H1 (cell line): ENCODE measurements around the gene MRPL42. TPM values are rescaled to one million over a fixed set of nuclear protein-coding genes. Genes with fewer than 3 reads are reported as not detected.

ENCODE experiments used
- CTCF ChIA-PET: fragments of 300-600 bp; sonication (Branson Sonifier 250); formaldehyde crosslinking; loops from one replicate; lab custom pipeline; 2021; ENCODE audit not compliant: partially characterized antibody; lab: Charles Lee
- POLR2A ChIA-PET: fragments of 300-600 bp; sonication (Branson Sonifier 250); formaldehyde crosslinking; loops from one replicate; lab custom pipeline; 2021; ENCODE audit warnings: inconsistent platforms; ENCODE audit not compliant: partially characterized antibody; lab: Charles Lee
- DNase-seq, 2 experiments: peaks; one replicate each; pipeline versions ENCODE4 v3.0.0 to v3.0.0-alpha.2; 2010 to 2022; ENCODE audit warnings: low spot score in 2 of 2, low read depth in 1 of 2, mixed read lengths in 1 of 2
- FAIRE-seq: peaks from 2 replicates; lab custom pipeline; 2011; peaks lifted over from hg19 to GRCh38; lab: Jason Lieb, UNC
- H2AFZ ChIP-seq: 2 replicates; pipeline ENCODE4 v1.8.1; 2012; ENCODE audit warnings: low read length, inconsistent platforms
- H2AK5ac ChIP-seq: 2 replicates; pipeline ENCODE4 v1.6.1; 2013; ENCODE audit warnings: low read depth, low read length
- H2BK120ac ChIP-seq: replicated peaks from 2 replicates; pipeline ENCODE3; 2013; ENCODE audit warnings: low read depth, low read length, inconsistent platforms
- H2BK12ac ChIP-seq: 2 replicates; pipeline ENCODE4 v1.6.1; 2013; ENCODE audit warnings: low read depth, low read length
- H2BK15ac ChIP-seq: 2 replicates; pipeline ENCODE4 v1.6.1; 2013; ENCODE audit warnings: low read length
- H2BK20ac ChIP-seq: 2 replicates; pipeline ENCODE4 v1.6.1; 2013; ENCODE audit warnings: low read length
- H2BK5ac ChIP-seq: 2 replicates; pipeline ENCODE4 v1.6.1; 2013; ENCODE audit warnings: low read depth, low read length
- H3K14ac ChIP-seq: 2 replicates; pipeline ENCODE4 v1.6.1; 2013; ENCODE audit warnings: inconsistent platforms; ENCODE audit not compliant: insufficient read length
- H3K18ac ChIP-seq: 2 replicates; pipeline ENCODE4 v1.6.1; 2013; ENCODE audit warnings: low read length; ENCODE audit errors: extremely low read depth
- H3K23ac ChIP-seq: 2 replicates; pipeline ENCODE4 v1.6.1; 2013; ENCODE audit warnings: inconsistent platforms; ENCODE audit not compliant: insufficient read length
- H3K23me2 ChIP-seq: 2 replicates; pipeline ENCODE4 v1.6.1; 2013; ENCODE audit warnings: low read depth, low read length
- H3K27ac ChIP-seq: 2 replicates; pipeline ENCODE4 v1.6.1; 2011; ENCODE audit warnings: low read depth, low read length, inconsistent platforms
- H3K27me3 ChIP-seq, 4 experiments: replicated peaks in 1 of 4; 1 replicate in 1 of 4; 2 replicates in 3 of 4; pipeline versions ENCODE4 v1.6.1 to v1.8.1; 2011 to 2013; ENCODE audit warnings: low read length in 3 of 4, mild to moderate bottlenecking in 3 of 4, inconsistent platforms in 2 of 4, mixed read lengths in 2 of 4, moderate library complexity in 1 of 4; ENCODE audit not compliant: control insufficient read depth in 3 of 4, insufficient read depth in 3 of 4; ENCODE audit errors: extremely low read depth in 1 of 4
- H3K36me3 ChIP-seq, 4 experiments: 2 replicates each; pipeline versions ENCODE4 v1.6.1 to v1.8.1; 2011 to 2013; ENCODE audit warnings: mild to moderate bottlenecking in 4 of 4, low read length in 3 of 4, moderate library complexity in 2 of 4, control low read depth in 1 of 4, inconsistent platforms in 1 of 4; ENCODE audit not compliant: insufficient read depth in 4 of 4, control insufficient read depth in 2 of 4
- H3K4ac ChIP-seq: replicated peaks from 2 replicates; pipeline ENCODE3; 2013; ENCODE audit warnings: low read length, low read depth, mixed read lengths, inconsistent platforms; ENCODE audit not compliant: insufficient read length
- H3K4me1 ChIP-seq, 4 experiments: replicated peaks in 1 of 4; 1 replicate in 1 of 4; 2 replicates in 3 of 4; pipeline versions ENCODE4 v1.6.1 to v1.8.1; 2011 to 2013; ENCODE audit warnings: low read length in 3 of 4, inconsistent platforms in 2 of 4, mixed read lengths in 1 of 4; ENCODE audit not compliant: insufficient read depth in 4 of 4, control insufficient read depth in 3 of 4
- H3K4me2 ChIP-seq, 2 experiments: 2 replicates each; pipeline versions ENCODE4 v1.6.1 to v1.8.1; 2011 to 2013; ENCODE audit warnings: low read depth in 2 of 2, low read length in 2 of 2, control low read depth in 1 of 2, inconsistent platforms in 1 of 2, mild to moderate bottlenecking in 1 of 2; ENCODE audit not compliant: insufficient read depth in 1 of 2
- H3K4me3 ChIP-seq, 4 experiments: fragments of 200-600, 300-600 bp in 1 of 4; sonication (generic), shearing (Covaris generic), sonication (Bioruptor Twin) in 1 of 4; 2 replicates each; pipeline versions ENCODE4 v1.5.1 to v1.8.1; 2011 to 2016; ENCODE audit warnings: low read length in 4 of 4, low read depth in 3 of 4, control low read depth in 2 of 4, inconsistent platforms in 2 of 4, mild to moderate bottlenecking in 2 of 4, mixed read lengths in 1 of 4, moderate library complexity in 1 of 4; ENCODE audit not compliant: insufficient read depth in 2 of 4; ENCODE audit errors: extremely low read depth in 1 of 4
- H3K56ac ChIP-seq: replicated peaks from 2 replicates; pipeline ENCODE3; 2013; ENCODE audit warnings: low read depth, mild to moderate bottlenecking, mixed read lengths, low read length, inconsistent platforms; ENCODE audit not compliant: insufficient read length
- H3K79me1 ChIP-seq: 2 replicates; pipeline ENCODE4 v1.6.1; 2013; ENCODE audit warnings: low read depth, low read length, control low read depth
- H3K79me2 ChIP-seq, 2 experiments: 2 replicates each; pipeline versions ENCODE4 v1.6.1 to v1.8.1; 2012 to 2013; ENCODE audit warnings: low read length in 2 of 2, mild to moderate bottlenecking in 2 of 2, inconsistent platforms in 1 of 2; ENCODE audit not compliant: insufficient read depth in 2 of 2, control insufficient read depth in 1 of 2
- H3K9ac ChIP-seq, 4 experiments: replicated peaks in 1 of 4; 1 replicate in 1 of 4; 2 replicates in 3 of 4; pipeline versions ENCODE4 v1.6.1 to v1.8.1; 2011 to 2013; ENCODE audit warnings: low read depth in 3 of 4, low read length in 3 of 4, control low read depth in 2 of 4, mild to moderate bottlenecking in 2 of 4, moderate library complexity in 2 of 4, inconsistent platforms in 1 of 4; ENCODE audit errors: extremely low read depth in 1 of 4
- H3K9me3 ChIP-seq, 2 experiments: 2 replicates each; pipeline versions ENCODE4 v1.6.1 to v1.8.1; 2012 to 2013; ENCODE audit warnings: mild to moderate bottlenecking in 2 of 2, moderate library complexity in 2 of 2, control low read depth in 1 of 2, inconsistent platforms in 1 of 2, low read depth in 1 of 2, low read length in 1 of 2, mixed read lengths in 1 of 2; ENCODE audit not compliant: insufficient read depth in 2 of 2
- H4K20me1 ChIP-seq, 2 experiments: replicated peaks in 1 of 2; 2 replicates each; pipeline versions ENCODE3 to v1.8.1; 2011 to 2013; ENCODE audit warnings: inconsistent platforms in 2 of 2, low read length in 2 of 2, mild to moderate bottlenecking in 1 of 2; ENCODE audit not compliant: insufficient read depth in 2 of 2, control insufficient read depth in 1 of 2
- H4K5ac ChIP-seq: 2 replicates; pipeline ENCODE4 v1.6.1; 2013; ENCODE audit warnings: low read length, low read depth, mixed read lengths, inconsistent platforms; ENCODE audit not compliant: insufficient read length
- H4K8ac ChIP-seq: 2 replicates; pipeline ENCODE4 v1.8.0; 2013; ENCODE audit warnings: mild to moderate bottlenecking, moderate library complexity, low read length, inconsistent platforms; ENCODE audit not compliant: insufficient read depth; ENCODE audit errors: extremely low read depth
- H4K91ac ChIP-seq: replicated peaks from 2 replicates; pipeline ENCODE3; 2013; ENCODE audit warnings: low read length, mixed read lengths, inconsistent platforms; ENCODE audit not compliant: insufficient read length
- ATF3 ChIP-seq: IDR thresholded peaks from 2 replicates; pipeline ENCODE4 v1.6.1; 2011; ENCODE audit warnings: low read depth, mild to moderate bottlenecking, low read length; ENCODE audit not compliant: insufficient read depth
- CHD2 ChIP-seq: IDR thresholded peaks from 2 replicates; pipeline ENCODE4 v1.6.1; 2012; ENCODE audit warnings: low read length, improper control_type of control experiment
- CTCF ChIP-seq, 3 experiments: IDR thresholded peaks; 1 replicate in 2 of 3; 2 replicates in 1 of 3; pipeline versions ENCODE4 v1.5.1 to v1.6.1; 2011; ENCODE audit warnings: low read length in 3 of 3, mild to moderate bottlenecking in 3 of 3, inconsistent platforms in 2 of 3, low read depth in 1 of 3, moderate library complexity in 1 of 3; ENCODE audit not compliant: insufficient read depth in 1 of 3; ENCODE audit errors: control extremely low read depth in 1 of 3
- HDAC2 ChIP-seq, 2 experiments: fragments of 300-600 bp in 1 of 2; sonication (generic) in 1 of 2; IDR thresholded peaks; 2 replicates each; pipeline ENCODE4 v1.6.1; 2011 to 2012; ENCODE audit warnings: low read depth in 2 of 2, low read length in 2 of 2, mild to moderate bottlenecking in 2 of 2, moderate library complexity in 2 of 2, borderline replicate concordance in 1 of 2, inconsistent platforms in 1 of 2
- KDM4A ChIP-seq: IDR thresholded peaks from one replicate; pipeline ENCODE4 v1.7.1; 2012; ENCODE audit warnings: low read depth, mild to moderate bottlenecking, moderate library complexity, low read length, inconsistent platforms; ENCODE audit not compliant: severe bottlenecking
- MAX ChIP-seq: IDR thresholded peaks from 2 replicates; pipeline ENCODE4 v1.6.1; 2012; ENCODE audit warnings: inconsistent platforms
- RFX5 ChIP-seq: IDR thresholded peaks from 2 replicates; pipeline ENCODE4 v1.6.1; 2011; ENCODE audit warnings: low read depth, low read length, improper control_type of control experiment, borderline replicate concordance
- SP4 ChIP-seq: IDR thresholded peaks from 2 replicates; pipeline ENCODE4 v1.6.1; 2012; ENCODE audit warnings: low read length, inconsistent platforms
- WGBS, 2 experiments: shearing (Covaris generic) in 1 of 2; methylation state at CpG; one replicate each; pipeline versions ENCODE4 v1.1.6 to v1.1.7; 2013 to 2015; ENCODE audit warnings: low lambda C conversion rate in 2 of 2, mixed read lengths in 2 of 2, inconsistent platforms in 1 of 2, low coverage in 1 of 2, missing lambda C conversion rate in 1 of 2; ENCODE audit not compliant: insufficient replicate concordance in 2 of 2, insufficient coverage in 1 of 2, insufficient read length in 1 of 2; ENCODE audit errors: extremely low coverage in 1 of 2, missing lambda C conversion rate in 1 of 2; 5-methylcytosine and 5-hydroxymethylcytosine counted together
- polyA plus RNA-seq, 7 experiments: library from polyadenylated mRNA; depleted of rRNA in 3 of 7; stranded (reverse) in 5 of 7; unstranded in 2 of 7; fragments of >200 nt in 5 of 7; fragments of 200-250 nt in 2 of 7; gene quantifications; 1 replicate in 5 of 7; 2 replicates in 1 of 7; 4 replicates in 1 of 7; pipeline versions ENCODE4 v1.2.1 to v1.2.3, GENCODE V29; 2011 to 2013; ENCODE audit warnings: missing spikeins in 2 of 7, mixed read lengths in 2 of 7
- total RNA-seq: library from RNA; stranded (reverse); fragmentation: NEBNext Ultra II Directional; extraction: Animal tissue kit (Norgen Biotek cat#: 25700); gene quantifications from 2 replicates; pipeline ENCODE4 v1.2.1, GENCODE V29; 2021

MRPL42 gene
- total and polyA plus RNA-seq, 2 of the 8 experiments (the other 6 are each of a cell fraction or from before 2014, with no cell fraction given) = 110 to 176 TPM

- CTCF ChIA-PET = interaction anchor here (1.0 to 2.4 kb wide), 8 partner anchors 10 to 581 kb away, joined by 3 to 14 read pairs (median 3); no protein-coding TSS in a partner anchor
- TF ChIP-seq MAX (no peak), SP4 (no peak), KDM4A (no peak), CHD2 (no peak), CTCF (IDR thresholded peaks at IDR 0.05; ENCODE audit: control extremely low read depth in 1 of 3, insufficient read depth in 1 of 3, low read depth in 1 of 3, low read length in 3 of 3) (no peak), RFX5 (no peak), ATF3 (no peak), HDAC2 (IDR thresholded peaks at IDR 0.05; ENCODE audit: borderline replicate concordance in 1 of 2, low read depth in 2 of 2, low read length in 2 of 2) (no peak)
These were observed 54.1 kb downstream of the MRPL42 start for GRCh38 chr12:93521225-93522080.

More at GRCh38 chr12:93521225-93522080, 54.1 kb downstream of the MRPL42 start:
- H3K79me2 ChIP-seq = no peaks in the 10 kb centered on the region
- H2BK20ac ChIP-seq = no peak overlapping the region
- H3K56ac ChIP-seq = no peak overlapping the region
- no peak overlapping the region for H4K5ac ChIP-seq
- no peaks in the 10 kb centered on the region for H4K20me1 ChIP-seq
- WGBS, 2 experiments = 74% methylated on average over 6 of the region's 6 CpGs; no CpG with 5 or more reads in 1 of the 2 experiments
- H3K79me1 ChIP-seq = no peaks in the 10 kb centered on the region
- no peak overlapping the region for H3K4me3 ChIP-seq
- no peak overlapping the region for H3K4me2 ChIP-seq
- DNase-seq = no peak
- no peak overlapping the region for H2AFZ ChIP-seq
- no peak overlapping the region for H2BK12ac ChIP-seq
- H3K23me2 ChIP-seq = no peaks in the 10 kb centered on the region
- POLR2A ChIA-PET = no interaction called here
- H2BK5ac ChIP-seq = no peak overlapping the region
- no peak overlapping the region for H3K14ac ChIP-seq
- H3K27ac ChIP-seq = no peak overlapping the region
- no peak overlapping the region for H2AK5ac ChIP-seq
- H2BK15ac ChIP-seq = no peak overlapping the region
- H3K4me1 ChIP-seq = no peaks in the 10 kb centered on the region; a peak in 3 of 7 replicates
- no peak overlapping the region for H3K23ac ChIP-seq
- H4K91ac ChIP-seq = no peak overlapping the region
- H3K36me3 ChIP-seq = no peaks in the 10 kb centered on the region
- no peak overlapping the region for H3K9ac ChIP-seq
- no peak overlapping the region for H3K4ac ChIP-seq
- no peak overlapping the region for H4K8ac ChIP-seq
- no peak for FAIRE-seq
- H3K9me3 ChIP-seq = no peaks in the 10 kb centered on the region
- no peaks in the 10 kb centered on the region for H3K27me3 ChIP-seq
- no peak overlapping the region for H3K18ac ChIP-seq
- H2BK120ac ChIP-seq = no peak overlapping the region
